ENCODE data around the gene EI24.

- no peak for TF ChIP-seq CTCF (IDR thresholded peaks at IDR 0.05; ENCODE audit: extremely low read depth in 1 of 2, insufficient read depth in 1 of 2, low read depth in 1 of 2, low read length in 2 of 2)
- no peak for TF ChIP-seq POLR2A (IDR thresholded peaks at IDR 0.05; ENCODE audit: low read depth, low read length)
- no peak for TF ChIP-seq MAX (IDR thresholded peaks at IDR 0.05; ENCODE audit: insufficient read depth, insufficient read length)
- TF ChIP-seq EZH2 (IDR thresholded peaks at IDR 0.05; ENCODE audit: borderline replicate concordance, low read depth, low read length, severe bottlenecking), result no peak
- no peak for TF ChIP-seq POLR2AphosphoS5 (IDR thresholded peaks at IDR 0.05; ENCODE audit: insufficient read depth, low read depth, low read length)
- TF ChIP-seq MYC (IDR thresholded peaks at IDR 0.05; ENCODE audit: low read depth, low read length), result no peak
Measured at GRCh38 chr11:125624756-125625213, 55.5 kb downstream of the EI24 start, which contains the start of gene CHEK1.
